Retinal pigment epithelial cell (primary cell): ENCODE measurements around the gene EBF3.

Experiments
- DNase-seq: peaks from one replicate; pipeline ENCODE4 v3.0.0-alpha.2; 2010; ENCODE audit warnings: low read depth
- H3K4me3 ChIP-seq: 2 replicates; pipeline ENCODE4 v1.5.1; 2011; ENCODE audit warnings: mild to moderate bottlenecking, low read length, control low read depth, moderate library complexity
- TF ChIP-seq, protein P1 (sequence below): conservative IDR thresholded peaks from 2 replicates; pipeline ENCODE4 v1.5.1; 2011; ENCODE audit warnings: low read depth, low read length, control low read depth, inconsistent platforms

EBF3 gene

DNA sequence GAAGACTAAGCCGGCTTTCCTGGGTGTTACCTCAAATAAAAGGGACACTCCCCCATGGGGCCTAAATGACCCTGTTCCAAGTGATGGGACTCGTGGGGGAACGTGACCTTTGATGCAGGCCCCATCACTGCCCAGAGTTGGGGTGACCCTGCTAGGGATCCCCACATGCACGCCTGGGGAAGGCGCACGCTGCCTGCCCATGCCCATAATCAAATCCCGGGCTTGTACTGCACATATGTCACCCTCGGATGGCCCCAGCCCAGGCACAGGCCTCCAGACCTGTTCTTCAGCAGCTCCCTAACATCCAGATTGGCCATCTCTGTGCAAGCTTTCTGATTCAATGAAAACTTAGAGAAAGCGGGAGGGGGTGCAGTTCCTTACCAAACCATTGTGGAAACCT lies 14.7 kb downstream of the EBF3 start:
- TF ChIP-seq, protein P1, sequence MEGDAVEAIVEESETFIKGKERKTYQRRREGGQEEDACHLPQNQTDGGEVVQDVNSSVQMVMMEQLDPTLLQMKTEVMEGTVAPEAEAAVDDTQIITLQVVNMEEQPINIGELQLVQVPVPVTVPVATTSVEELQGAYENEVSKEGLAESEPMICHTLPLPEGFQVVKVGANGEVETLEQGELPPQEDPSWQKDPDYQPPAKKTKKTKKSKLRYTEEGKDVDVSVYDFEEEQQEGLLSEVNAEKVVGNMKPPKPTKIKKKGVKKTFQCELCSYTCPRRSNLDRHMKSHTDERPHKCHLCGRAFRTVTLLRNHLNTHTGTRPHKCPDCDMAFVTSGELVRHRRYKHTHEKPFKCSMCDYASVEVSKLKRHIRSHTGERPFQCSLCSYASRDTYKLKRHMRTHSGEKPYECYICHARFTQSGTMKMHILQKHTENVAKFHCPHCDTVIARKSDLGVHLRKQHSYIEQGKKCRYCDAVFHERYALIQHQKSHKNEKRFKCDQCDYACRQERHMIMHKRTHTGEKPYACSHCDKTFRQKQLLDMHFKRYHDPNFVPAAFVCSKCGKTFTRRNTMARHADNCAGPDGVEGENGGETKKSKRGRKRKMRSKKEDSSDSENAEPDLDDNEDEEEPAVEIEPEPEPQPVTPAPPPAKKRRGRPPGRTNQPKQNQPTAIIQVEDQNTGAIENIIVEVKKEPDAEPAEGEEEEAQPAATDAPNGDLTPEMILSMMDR = no peak
- no peak overlapping the region for H3K4me3 ChIP-seq
- no peak for DNase-seq

DNA sequence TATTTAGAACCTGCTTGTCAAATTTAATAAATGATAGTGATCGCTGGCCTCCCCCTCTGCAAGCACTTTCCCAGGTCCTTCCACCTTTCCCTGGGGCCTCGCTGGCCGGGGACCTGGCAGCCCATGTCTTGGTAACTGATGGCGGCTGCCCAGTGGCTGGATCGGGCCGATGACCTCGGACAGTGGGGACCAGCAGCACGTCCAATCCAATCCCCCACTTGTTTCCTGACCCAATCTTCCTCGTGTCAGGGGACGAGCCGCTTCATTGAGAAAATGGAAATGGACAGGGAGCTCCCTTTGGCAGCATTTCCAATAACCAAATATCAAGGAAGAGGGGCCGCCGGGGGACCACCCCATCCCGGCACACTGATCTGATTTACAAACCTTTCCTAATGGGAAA lies 17.2 kb downstream of the EBF3 start:
- DNase-seq = no peak
- H3K4me3 ChIP-seq = no peak overlapping the region
- TF ChIP-seq, protein P1 = no peak

- TF ChIP-seq, protein P1 = no peak
- no peak for DNase-seq
- H3K4me3 ChIP-seq = no peak overlapping the region
Observed at GRCh38 chr10:129945941-129946760, 17.9 kb downstream of the EBF3 start.

DNA sequence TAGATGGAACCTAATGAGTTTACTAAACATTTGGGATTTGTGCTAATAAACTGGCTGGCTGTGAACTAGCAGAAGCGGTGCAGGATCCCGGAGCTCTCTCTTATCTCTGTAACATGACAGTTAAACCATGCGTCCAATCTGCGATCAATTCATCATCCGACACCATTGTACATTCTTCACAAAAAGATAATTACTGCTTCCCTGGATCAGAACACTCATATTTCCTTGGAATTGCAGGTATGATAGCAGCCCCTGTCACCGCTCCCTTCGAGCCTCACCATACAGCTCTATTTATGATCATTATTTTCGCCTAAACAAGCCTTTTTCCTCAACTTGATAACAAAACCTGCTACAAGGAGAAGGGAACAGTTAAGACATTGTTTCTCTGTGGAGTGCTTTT lies 18.5 kb downstream of the EBF3 start:
- TF ChIP-seq, protein P1 = no peak
- H3K4me3 ChIP-seq = no peak overlapping the region
- no peak for DNase-seq

- no peak for DNase-seq
- H3K4me3 ChIP-seq = no peak overlapping the region
- TF ChIP-seq, protein P1 = no peak
Observed at GRCh38 chr10:129945064-129945463, 19.0 kb downstream of the EBF3 start.

DNA sequence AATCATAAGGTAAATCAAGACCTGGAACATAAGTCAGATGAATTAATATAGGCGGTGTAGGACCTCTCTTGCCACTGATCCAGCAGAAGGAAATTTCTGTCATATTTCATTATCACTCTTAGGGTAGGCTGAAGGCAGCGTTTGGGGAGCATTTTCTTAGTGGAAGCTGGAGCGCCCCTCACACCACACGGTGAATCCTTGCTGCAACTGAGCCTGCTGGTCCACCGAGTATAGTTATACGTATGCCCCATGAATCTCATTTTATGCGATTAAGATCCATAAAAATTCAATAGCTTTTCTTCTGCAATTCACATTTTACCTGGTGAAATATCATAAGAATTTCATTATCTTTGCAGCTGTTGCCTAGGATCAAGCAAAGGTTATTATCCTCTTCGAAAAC lies 19.6 kb downstream of the EBF3 start:
- no peak for DNase-seq
- TF ChIP-seq, protein P1 = no peak
- H3K4me3 ChIP-seq = no peak overlapping the region
